Brain pericyte (primary cell): ENCODE data around the gene KPTN.

ENCODE experiments used
- DNase-seq: peaks from one replicate; pipeline ENCODE4 v3.0.0-alpha.2; 2012; ENCODE audit warnings: low read depth, low spot score

The KPTN gene

GRCh38 chr19:47469719-47470118 lies 14.3 kb downstream of the KPTN start:
- DNase-seq: no peak

- DNase-seq: no peak
These were observed 14.7 kb downstream of the KPTN start for GRCh38 chr19:47469363-47469700.

- DNase-seq: no peak
These were observed 16.1 kb downstream of the KPTN start for GRCh38 chr19:47467914-47468313.

GRCh38 chr19:47465957-47466356 lies 18.1 kb downstream of the KPTN start:
- no peak for DNase-seq

- no peak for DNase-seq
These were observed 19.2 kb downstream of the KPTN start for GRCh38 chr19:47464675-47465419.

GRCh38 chr19:47461876-47462275 lies 22.1 kb downstream of the KPTN start:
- no peak for DNase-seq

GRCh38 chr19:47459477-47459876 lies 24.5 kb downstream of the KPTN start:
- no peak for DNase-seq

GRCh38 chr19:47458672-47459071 lies 25.3 kb downstream of the KPTN start:
- DNase-seq: no peak

- no peak for DNase-seq
These were observed 27.1 kb downstream of the KPTN start for GRCh38 chr19:47456721-47457474.

- DNase-seq: no peak
These were observed 33.5 kb downstream of the KPTN start for GRCh38 chr19:47450478-47450877.

GRCh38 chr19:47448360-47448727 lies 35.7 kb downstream of the KPTN start:
- no peak for DNase-seq

GRCh38 chr19:47447470-47448359 lies 36.3 kb downstream of the KPTN start:
- DNase-seq: no peak

GRCh38 chr19:47446534-47447469 lies 37.2 kb downstream of the KPTN start:
- DNase-seq: no peak

- no peak for DNase-seq
These were observed 38.0 kb downstream of the KPTN start for GRCh38 chr19:47445937-47446402.

- DNase-seq: no peak
These were observed 38.5 kb downstream of the KPTN start for GRCh38 chr19:47445527-47445926.

GRCh38 chr19:47444388-47444821 lies 39.6 kb downstream of the KPTN start:
- DNase-seq: no peak

- no peak for DNase-seq
These were observed 40.7 kb downstream of the KPTN start for GRCh38 chr19:47443331-47443730.

- DNase-seq: no peak
These were observed 45.2 kb downstream of the KPTN start for GRCh38 chr19:47438793-47439220.

GRCh38 chr19:47437500-47437899 lies 46.5 kb downstream of the KPTN start:
- DNase-seq: no peak

- no peak for DNase-seq
These were observed 47.2 kb downstream of the KPTN start for GRCh38 chr19:47436712-47437401.
